ENCODE measurements around the gene BMPR1A. TPM values are rescaled to one million over a fixed set of nuclear protein-coding genes. Genes with fewer than 3 reads are reported as not detected.

The BMPR1A gene
- total and polyA plus RNA-seq, 9 of the 15 experiments (the other 6 are each of a cell fraction or from before 2014, with no cell fraction given) = 1.6 to 17.5 (median 9.1) TPM

DNA sequence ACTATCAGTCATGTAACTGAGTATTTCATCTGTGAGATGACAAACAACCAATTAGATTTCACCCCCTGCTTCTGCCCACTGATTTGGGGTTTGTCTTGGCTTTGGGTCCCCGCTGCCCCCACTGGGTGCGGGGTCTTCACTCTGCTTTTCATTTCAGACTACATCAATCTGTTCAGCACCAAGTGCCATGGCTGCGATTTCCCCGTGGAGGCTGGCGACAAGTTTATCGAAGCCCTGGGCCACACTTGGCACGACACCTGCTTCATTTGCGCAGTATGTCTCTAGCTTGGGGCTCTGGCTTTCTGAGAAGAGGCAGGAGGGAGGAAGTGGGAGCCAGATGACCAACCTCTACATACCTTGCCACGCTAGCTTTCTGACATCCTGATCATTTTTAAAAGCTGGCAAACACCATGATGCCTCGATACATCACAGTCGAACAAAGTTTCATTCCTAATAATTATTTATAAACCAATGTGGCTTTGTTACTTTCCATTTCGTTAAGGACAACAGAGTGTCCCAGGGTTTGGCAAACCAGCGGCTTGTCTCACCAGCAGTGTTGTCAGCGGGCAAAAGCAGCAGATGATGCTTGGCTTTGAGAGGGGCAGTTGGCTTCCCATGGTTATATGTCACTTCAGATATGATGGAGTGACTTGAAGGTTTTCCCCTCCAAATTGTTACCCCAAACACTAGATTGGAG is 30.3 kb upstream of the BMPR1A start:
- CTCF ChIA-PET (ENCODE audit: low intra/inter-chr PET ratio) = no interaction called here
- H3K79me2 ChIP-seq (ENCODE audit: control insufficient read depth, insufficient read depth, low read length) = no peaks in the 10 kb centered on the region
- no peaks in the 10 kb centered on the region for H3K9me3 ChIP-seq (replicated peaks; ENCODE audit: control insufficient read depth, insufficient read depth, low read depth, low read length)
- POLR2A ChIA-PET = interaction anchor here (1.4 kb wide), 1 partner anchor 11 kb away, joined by 4 read pairs; no protein-coding TSS in a partner anchor
- no peak overlapping the region for H3K4me2 ChIP-seq (ENCODE audit: insufficient read depth, low read length)
- no peaks in the 10 kb centered on the region for H3K9me1 ChIP-seq (ENCODE audit: control insufficient read depth, insufficient read depth, low read length)
- intact Hi-C loops (cut with micrococcal nuclease) (no loop called here), in situ Hi-C loops (cut with MboI) (no loop called here)
- no peak overlapping the region for H3K27ac ChIP-seq (ENCODE audit: extremely low read depth, low read depth, low read length)
- H3K36me3 ChIP-seq (ENCODE audit: control insufficient read depth, insufficient read depth, low read length) = no peaks in the 10 kb centered on the region
- no peak for TF ChIP-seq XRCC3 (IDR thresholded peaks at IDR 0.05)
- no peak overlapping the region for H3K9ac ChIP-seq (ENCODE audit: insufficient read depth in 1 of 2, low read depth in 2 of 2, low read length in 2 of 2)
- H3K27me3 ChIP-seq (ENCODE audit: control insufficient read depth in 2 of 2, insufficient read depth in 2 of 2, low read length in 2 of 2) = no peaks in the 10 kb centered on the region
- H2AFZ ChIP-seq (ENCODE audit: low read depth, low read length) = no peak overlapping the region
- ATAC-seq (no peak), FAIRE-seq (no peak), DNase-seq (ENCODE audit: extremely low read depth in 1 of 4, low spot score in 3 of 4) (no peak)
- H3K4me1 ChIP-seq (replicated peaks in 1 of 2; ENCODE audit: control insufficient read depth in 2 of 2, insufficient read depth in 2 of 2, low read length in 2 of 2) = peaks cover 0 to 2% of the 10 kb centered on the region in 2 experiments; a peak in 3 of 5 replicates
- no peaks in the 10 kb centered on the region for H4K20me1 ChIP-seq (replicated peaks; ENCODE audit: control insufficient read depth, insufficient read depth, low read length)
- BruUV-seq (replicated peaks) = no TSS peak
- no peak overlapping the region for H3K4me3 ChIP-seq
- WGBS (ENCODE audit: insufficient coverage, low coverage, missing lambda C conversion rate) = 27% methylated on average over 14 of the region's 14 CpGs

DNA sequence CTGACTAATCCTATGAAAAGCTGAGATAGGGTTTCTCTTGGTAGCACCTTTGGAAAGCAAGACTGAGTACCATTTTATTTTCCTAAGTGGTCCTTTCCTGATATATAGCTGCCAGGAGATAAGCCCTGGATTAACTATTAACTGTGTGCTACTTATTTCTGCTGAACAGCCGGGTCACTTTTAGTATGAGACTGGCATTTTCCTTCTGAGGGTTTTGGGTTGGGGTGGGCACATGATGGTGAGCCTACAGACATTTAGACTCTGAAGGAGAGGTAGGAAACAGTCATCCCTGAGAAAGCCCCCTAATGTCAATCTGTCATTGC is 29.8 kb upstream of the BMPR1A start:
- no peak overlapping the region for H2AFZ ChIP-seq (ENCODE audit: low read depth, low read length)
- FAIRE-seq = no peak
- no peak overlapping the region for H3K4me3 ChIP-seq
- no TSS peak for BruUV-seq (replicated peaks)
- TF ChIP-seq ZFP1 (CRISPR knock-in tag; IDR thresholded peaks at IDR 0.05) = no peak
- no peak for TF ChIP-seq HLTF (IDR thresholded peaks at IDR 0.05)
- no peak for TF ChIP-seq TARDBP (IDR thresholded peaks at IDR 0.05)
- no peak for TF ChIP-seq SMARCB1 (IDR thresholded peaks at IDR 0.05; ENCODE audit: insufficient read length, low read depth)
- no peak for TF ChIP-seq ZNF175 (CRISPR knock-in tag; IDR thresholded peaks at IDR 0.05; ENCODE audit: low read depth)
- TF ChIP-seq, protein P1, sequence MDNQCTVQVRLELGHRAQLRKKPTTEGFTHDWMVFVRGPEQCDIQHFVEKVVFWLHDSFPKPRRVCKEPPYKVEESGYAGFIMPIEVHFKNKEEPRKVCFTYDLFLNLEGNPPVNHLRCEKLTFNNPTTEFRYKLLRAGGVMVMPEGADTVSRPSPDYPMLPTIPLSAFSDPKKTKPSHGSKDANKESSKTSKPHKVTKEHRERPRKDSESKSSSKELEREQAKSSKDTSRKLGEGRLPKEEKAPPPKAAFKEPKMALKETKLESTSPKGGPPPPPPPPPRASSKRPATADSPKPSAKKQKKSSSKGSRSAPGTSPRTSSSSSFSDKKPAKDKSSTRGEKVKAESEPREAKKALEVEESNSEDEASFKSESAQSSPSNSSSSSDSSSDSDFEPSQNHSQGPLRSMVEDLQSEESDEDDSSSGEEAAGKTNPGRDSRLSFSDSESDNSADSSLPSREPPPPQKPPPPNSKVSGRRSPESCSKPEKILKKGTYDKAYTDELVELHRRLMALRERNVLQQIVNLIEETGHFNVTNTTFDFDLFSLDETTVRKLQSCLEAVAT (IDR thresholded peaks at IDR 0.05) = no peak
- no peak for TF ChIP-seq NCOA6 (IDR thresholded peaks at IDR 0.05)
- intact Hi-C loops (cut with micrococcal nuclease) (no loop called here), in situ Hi-C loops (cut with MboI) (no loop called here)
- H3K27me3 ChIP-seq (ENCODE audit: control insufficient read depth in 2 of 2, insufficient read depth in 2 of 2, low read length in 2 of 2) = no peaks in the 10 kb centered on the region
- ChIA-PET CTCF (ENCODE audit: low intra/inter-chr PET ratio) (no interaction called here), POLR2A (no interaction called here)
- H3K79me2 ChIP-seq (ENCODE audit: control insufficient read depth, insufficient read depth, low read length) = no peaks in the 10 kb centered on the region
- no peaks in the 10 kb centered on the region for H3K9me3 ChIP-seq (replicated peaks; ENCODE audit: control insufficient read depth, insufficient read depth, low read depth, low read length)
- WGBS (ENCODE audit: insufficient coverage, low coverage, missing lambda C conversion rate) = no CpG with 5 or more reads among the region's 1 CpG
- ATAC-seq = no peak
- H3K4me1 ChIP-seq (replicated peaks in 1 of 2; ENCODE audit: control insufficient read depth in 2 of 2, insufficient read depth in 2 of 2, low read length in 2 of 2) = no peaks in the 10 kb centered on the region; a peak in 1 of 5 replicates
- H3K9ac ChIP-seq (ENCODE audit: insufficient read depth in 1 of 2, low read depth in 2 of 2, low read length in 2 of 2) = no peak overlapping the region
- no peaks in the 10 kb centered on the region for H3K9me1 ChIP-seq (ENCODE audit: control insufficient read depth, insufficient read depth, low read length)
- H3K27ac ChIP-seq (ENCODE audit: extremely low read depth, low read depth, low read length) = no peak overlapping the region
- no peak overlapping the region for H3K4me2 ChIP-seq (ENCODE audit: insufficient read depth, low read length)
- no peaks in the 10 kb centered on the region for H4K20me1 ChIP-seq (replicated peaks; ENCODE audit: control insufficient read depth, insufficient read depth, low read length)
- H3K36me3 ChIP-seq (ENCODE audit: control insufficient read depth, insufficient read depth, low read length) = no peaks in the 10 kb centered on the region
- no peak for DNase-seq (ENCODE audit: extremely low read depth in 1 of 4, low spot score in 3 of 4)

Data from K562 (cell line).